HG03378 (cell line): ENCODE results near the gene VARS1.
"Not testable (repeated sequence)": the region's sequence is repeated elsewhere in the genome, so short reads cannot be mapped to it uniquely, and the experiment has no call there.

Experiments
- ATAC-seq: cut with Tn5 transposase; IDR thresholded peaks from one replicate; pipeline ENCODE4 v1.9.1; 2021; ENCODE audit warnings: mild to moderate bottlenecking, moderate library complexity; ENCODE audit not compliant: unreplicated experiment

The VARS1 gene

GRCh38 chr6:31794866-31795615 lies 511 bp downstream of the VARS1 start:
- ATAC-seq, result no peak

- ATAC-seq, result no peak
These were observed 1.2 kb downstream of the VARS1 start for GRCh38 chr6:31794294-31794865.

DNA sequence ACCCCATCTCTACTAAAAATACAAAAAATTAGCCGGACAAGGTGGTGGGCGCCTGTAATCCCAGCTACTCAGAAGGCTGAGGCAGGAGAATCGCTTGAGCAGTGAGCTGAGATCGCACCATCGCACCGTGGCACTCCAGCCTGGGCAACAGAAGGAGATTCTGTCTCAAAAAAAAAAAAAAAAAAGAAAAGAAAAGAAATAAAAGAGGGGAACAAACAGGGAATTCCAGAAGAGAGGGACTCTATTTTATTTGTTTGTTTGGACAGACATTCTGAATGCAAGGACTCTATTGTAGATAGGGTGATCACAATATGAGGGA lies 1.7 kb downstream of the VARS1 start:
- not testable (repeated sequence) for ATAC-seq

DNA sequence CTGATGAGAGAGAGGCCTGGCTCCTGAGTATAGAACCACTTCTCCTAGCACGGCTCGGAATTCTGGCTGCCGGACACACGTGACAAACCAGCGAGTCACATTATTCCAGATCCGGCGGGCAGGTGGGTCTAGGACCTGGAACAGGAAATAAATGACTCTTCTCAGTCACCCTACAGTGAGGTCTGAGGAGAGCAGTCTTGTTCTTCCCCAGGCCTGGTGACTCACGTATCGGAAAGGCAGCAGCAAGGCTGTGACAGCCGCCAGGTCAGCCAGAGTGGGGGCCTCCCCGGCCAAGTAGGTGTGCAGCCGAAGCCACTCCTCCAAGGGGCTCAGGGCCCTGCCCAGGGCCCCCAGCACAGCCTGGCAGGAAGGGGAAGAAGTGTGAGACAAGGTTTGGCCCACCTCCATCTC lies 2.8 kb downstream of the VARS1 start:
- no peak for ATAC-seq

- no peak for ATAC-seq
These were observed 3.5 kb downstream of the VARS1 start for GRCh38 chr6:31792090-31792374.

DNA sequence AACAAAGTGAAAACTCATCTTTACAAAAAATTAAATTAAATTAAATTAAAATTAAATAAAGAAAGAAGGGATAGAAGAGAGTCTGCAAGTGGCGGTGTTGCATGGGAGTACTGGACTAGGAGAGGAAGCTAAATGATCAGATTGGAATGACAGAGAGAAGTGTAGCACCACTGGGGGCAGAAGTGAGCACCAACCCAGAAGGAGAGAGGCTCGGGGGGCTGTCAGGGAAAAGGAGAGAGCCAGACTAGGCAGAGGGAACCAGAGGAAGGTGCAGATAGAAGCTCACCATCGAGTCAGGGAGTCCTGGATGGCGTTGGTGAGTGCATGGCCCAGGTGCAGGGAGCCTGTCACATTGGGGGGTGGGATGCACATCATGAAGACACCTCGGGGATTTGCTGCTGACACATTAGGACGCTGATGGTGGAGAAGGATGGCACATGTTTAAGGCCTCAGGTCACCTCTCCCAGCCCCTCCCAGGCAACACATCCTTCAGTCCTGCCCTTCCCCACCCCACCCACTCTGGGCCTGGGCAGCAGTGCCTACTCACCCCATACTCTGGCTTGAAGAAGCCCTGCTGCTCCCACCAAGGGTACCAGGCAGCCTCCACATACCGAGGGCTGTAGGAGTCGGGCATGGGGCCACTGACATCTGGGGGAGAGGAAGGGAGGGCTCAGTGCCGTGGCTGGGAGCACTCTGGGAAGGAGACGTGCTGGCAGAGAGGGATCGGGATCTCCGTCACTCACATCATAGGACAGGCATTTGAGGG lies 4.0 kb downstream of the VARS1 start:
- ATAC-seq, result no peak

- ATAC-seq, result no peak
These were observed 10.1 kb downstream of the VARS1 start for GRCh38 chr6:31785475-31785874.

DNA sequence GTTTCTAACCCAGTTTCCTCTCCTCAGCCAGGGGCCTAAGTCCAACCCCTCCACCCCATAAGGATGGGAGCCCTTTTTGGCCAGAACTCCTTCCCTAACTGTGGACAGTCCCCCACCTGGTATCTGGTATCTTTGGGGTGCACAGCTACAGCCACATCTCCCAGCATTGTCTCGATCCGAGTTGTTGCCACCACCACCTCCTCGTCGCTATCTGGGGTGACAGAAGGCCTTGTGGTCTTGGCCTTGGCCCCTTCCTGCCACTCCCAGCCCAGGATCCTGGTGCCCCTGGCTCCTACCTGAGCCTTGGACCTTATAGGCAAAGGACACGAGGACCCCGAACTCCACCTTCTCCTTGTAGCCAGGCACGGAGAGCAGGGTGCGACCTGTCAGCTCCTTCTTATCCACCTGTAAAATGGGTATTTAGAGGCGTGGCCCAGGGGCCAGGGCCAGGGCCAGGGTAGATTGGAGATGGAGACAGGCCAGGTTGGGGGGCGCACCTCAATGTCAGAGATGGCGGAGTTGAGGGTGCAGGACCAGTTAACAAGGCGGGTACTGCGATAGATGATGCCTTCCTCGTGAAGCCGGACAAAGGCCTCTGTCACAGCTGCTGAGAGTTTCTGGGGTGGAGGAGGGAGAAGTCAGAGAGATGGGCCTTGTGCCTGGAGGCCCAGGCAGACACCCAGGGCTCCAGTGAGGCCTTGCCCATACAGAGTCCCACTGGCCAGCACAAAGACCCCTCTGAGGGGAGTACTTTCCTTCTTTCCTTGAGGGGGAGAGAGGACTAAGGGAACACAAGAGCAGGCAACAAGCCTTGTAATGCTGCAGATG lies 11.2 kb downstream of the VARS1 start:
- ATAC-seq, result no peak

GRCh38 chr6:31782126-31782855 lies 13.3 kb downstream of the VARS1 start:
- no peak for ATAC-seq

- ATAC-seq, result no peak
These were observed 14.1 kb downstream of the VARS1 start for GRCh38 chr6:31781244-31782125.

DNA sequence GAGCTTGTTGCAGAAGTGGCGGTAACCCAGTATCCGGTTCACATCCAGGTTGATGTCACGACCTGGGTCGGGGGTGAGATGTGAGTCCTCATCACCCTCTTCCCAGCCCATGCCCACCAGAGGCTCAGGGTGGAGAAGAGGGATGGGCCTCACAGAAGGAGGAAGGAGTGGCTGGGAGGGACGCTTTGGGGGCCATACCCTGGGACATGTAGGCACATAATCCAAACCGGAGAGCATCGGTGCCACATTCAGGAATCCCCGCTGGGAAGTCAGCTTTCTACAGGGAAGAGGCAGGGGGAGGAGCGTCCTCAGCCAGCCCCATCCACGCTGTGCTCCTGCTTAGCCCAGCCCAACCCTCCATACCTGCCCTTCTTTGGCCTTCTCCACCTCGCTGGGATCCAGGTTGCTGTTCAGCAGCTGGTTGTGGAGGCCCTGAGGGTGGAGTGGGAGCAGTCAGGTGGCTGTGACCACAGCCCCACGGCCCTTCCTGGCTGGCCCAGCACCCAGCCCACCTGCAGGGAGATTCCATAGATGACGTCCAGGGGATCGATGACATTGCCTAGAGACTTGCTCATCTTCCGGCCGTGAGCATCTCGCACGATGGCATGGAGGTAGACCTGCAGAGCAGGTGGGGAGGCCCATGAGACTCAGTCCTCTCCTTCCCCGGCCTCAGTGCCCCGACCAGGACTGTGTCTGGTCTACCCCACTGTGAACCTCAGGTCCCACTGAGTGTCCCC lies 14.9 kb downstream of the VARS1 start:
- no peak for ATAC-seq

DNA sequence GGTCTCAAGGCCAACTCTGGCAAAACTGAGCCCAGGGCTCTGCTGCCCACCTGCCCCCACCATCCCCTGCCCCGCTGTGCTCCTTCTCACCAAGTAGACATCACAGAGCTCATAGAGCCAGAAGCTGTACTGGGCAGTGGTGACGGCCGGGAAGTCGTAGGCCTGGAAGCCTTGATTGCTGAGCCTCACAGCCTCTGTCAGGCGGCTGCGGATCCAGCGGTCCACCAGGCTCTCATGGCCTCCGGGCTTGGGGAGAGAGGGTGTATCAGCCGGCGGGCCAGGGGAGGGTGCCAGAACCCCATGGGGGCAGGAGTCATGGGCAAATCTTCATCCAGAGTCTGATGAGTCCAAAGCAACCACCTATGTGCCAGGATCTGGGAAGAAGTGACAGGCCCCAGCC lies 15.6 kb downstream of the VARS1 start:
- no peak for ATAC-seq

DNA sequence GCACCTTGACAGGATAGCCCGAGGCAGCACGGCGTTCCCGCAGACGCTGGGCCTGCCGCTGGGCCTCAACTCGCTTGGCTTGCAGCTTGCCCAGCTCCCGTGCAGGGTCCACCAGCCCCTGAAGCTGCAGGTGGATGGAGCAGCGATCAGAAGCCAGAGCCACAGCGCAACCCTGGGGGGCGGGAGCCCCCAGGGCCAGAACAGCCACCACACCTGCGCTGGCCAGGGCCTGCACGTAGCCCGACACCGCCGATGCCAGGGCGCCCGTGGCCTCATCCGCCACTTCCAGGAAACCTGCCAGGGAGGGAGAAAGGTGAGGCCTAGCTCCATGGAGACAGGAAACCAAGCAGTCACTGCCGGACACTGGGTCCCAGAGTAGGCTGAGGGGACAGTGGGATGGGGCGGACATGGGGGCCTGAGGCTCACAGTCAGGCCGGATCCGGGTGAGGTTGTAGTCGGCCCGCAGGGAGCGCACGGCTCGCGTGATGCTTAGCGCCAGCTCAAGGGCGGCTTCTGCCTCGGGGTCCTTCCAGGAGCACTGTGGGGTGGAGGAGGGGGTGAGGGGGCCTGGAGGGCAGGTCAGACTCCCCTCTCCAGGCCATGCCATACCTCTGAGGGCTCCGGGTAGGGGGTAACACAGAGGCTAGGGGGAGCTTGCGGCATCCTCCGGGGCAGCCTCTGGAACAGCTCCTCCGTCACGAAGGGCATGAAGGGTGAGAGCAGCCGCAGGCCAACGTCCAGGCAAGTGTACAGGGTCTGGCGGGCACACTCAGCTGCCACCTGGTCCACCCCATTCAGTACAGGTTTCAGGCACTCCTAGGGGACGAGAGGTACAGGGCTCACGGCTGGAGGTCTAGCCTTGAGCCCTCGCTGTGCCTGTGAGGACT lies 16.3 kb downstream of the VARS1 start:
- no peak for ATAC-seq

DNA sequence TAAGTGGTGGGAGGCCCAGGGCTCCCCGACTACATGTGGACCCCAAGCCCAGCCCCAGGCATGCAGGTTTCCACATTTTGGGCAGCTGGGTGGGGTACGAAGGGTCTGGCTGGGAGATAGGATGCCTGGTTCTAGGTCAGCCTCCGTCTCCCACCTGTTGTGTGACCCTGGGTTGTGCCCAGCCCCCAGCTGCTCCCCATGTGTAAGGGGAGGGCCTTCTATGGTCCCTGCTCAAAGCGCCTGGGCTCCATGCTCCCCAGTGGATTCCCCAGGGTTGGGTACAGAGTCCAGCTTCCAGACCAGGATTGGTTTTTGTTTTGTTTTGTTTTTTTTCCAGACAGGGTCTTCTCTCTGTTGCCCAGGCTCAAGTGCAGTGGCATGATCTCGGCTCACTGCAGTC lies 17.4 kb downstream of the VARS1 start:
- no peak for ATAC-seq

GRCh38 chr6:31777667-31778050 lies 17.9 kb downstream of the VARS1 start:
- no peak for ATAC-seq

DNA sequence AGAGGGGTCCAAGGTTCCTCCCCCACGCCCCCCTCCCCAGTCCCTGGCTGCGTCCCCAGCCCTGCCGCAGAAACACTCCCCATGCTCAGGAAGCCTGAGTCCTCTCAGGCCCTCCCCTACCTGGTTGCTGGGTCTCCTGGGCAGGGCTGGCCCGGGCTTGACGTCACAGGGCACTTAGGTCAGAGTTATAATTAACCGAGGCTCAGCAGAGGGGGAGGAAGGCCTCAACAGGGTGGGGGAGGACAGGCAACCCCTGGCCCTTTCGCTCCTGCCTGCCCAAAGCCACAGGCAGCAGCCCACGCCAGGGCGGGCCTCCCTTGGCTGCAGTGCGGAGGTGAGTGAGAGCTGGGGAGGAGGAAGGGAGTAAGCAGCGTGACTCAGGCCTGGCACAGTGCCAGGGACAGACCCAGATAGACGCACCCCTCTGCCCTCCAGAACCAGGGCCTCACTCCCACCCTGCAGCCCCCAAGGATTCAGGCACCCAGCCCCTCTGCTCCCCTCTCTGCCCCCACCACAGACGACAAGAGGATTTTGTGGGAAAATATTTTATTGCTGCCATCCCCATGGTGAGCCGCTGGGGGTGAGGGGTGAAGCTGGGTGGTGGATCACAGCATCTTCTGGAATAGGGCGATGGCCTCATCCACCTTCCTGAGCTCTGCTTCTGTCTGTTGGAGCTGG lies 18.4 kb downstream of the VARS1 start, which contains the start of gene VWA7:
TSS of gene VWA7 (minus strand) at position 340 of the 678 bp plus-strand sequence. CDS start 549 bp downstream, outside the sequence.
- peak; percentile 66 for ATAC-seq

GRCh38 chr6:31776485-31776988 lies 19.0 kb downstream of the VARS1 start:
- ATAC-seq, result no peak
